SU-DHL-6 (cell line): Measurements from ENCODE around the gene IDH3B.
"Not testable (repeated sequence)": the region's sequence is repeated elsewhere in the genome, so short reads cannot be mapped to it uniquely, and the experiment has no call there.

Experiments
- H2AFZ ChIP-seq: fragments of 200-600 bp; sonication (generic); 2 replicates; pipeline ENCODE4 v1.6.1; 2014; ENCODE audit warnings: low read depth, mild to moderate bottlenecking, moderate library complexity, mixed read lengths, antibody characterized with exemption, low read length; ENCODE audit not compliant: severe bottlenecking
- H3F3A ChIP-seq: fragments of 200-600 bp; shearing (Covaris generic); 2 replicates; pipeline ENCODE4 v1.6.0; 2016; ENCODE audit warnings: antibody characterized with exemption, mild to moderate bottlenecking; ENCODE audit not compliant: insufficient read depth
- H3K27ac ChIP-seq: fragments of 200-600 bp; sonication (generic); 2 replicates; pipeline ENCODE4 v1.5.1; 2016; ENCODE audit warnings: low read depth, mild to moderate bottlenecking, low read length, moderate library complexity, mixed read lengths
- H3K27me3 ChIP-seq: fragments of 200-600 bp; sonication (generic), shearing (Covaris generic); 2 replicates; pipeline ENCODE4 v1.6.0; 2014; ENCODE audit warnings: mild to moderate bottlenecking, low read length
- H3K36me3 ChIP-seq: fragments of 200-600 bp; sonication (generic); 2 replicates; pipeline ENCODE4 v1.6.1; 2014; ENCODE audit warnings: mild to moderate bottlenecking, low read length, mixed read lengths
- H3K4me2 ChIP-seq: fragments of 300-600, 200-600 bp; shearing (Covaris generic), sonication (generic); 2 replicates; pipeline ENCODE4 v1.6.0; 2014; ENCODE audit warnings: low read length, low read depth, mild to moderate bottlenecking; ENCODE audit not compliant: poor library complexity, severe bottlenecking
- H3K4me3 ChIP-seq: fragments of 200-600 bp; sonication (generic); 2 replicates; pipeline ENCODE4 v1.5.1; 2014; ENCODE audit warnings: antibody characterized with exemption, low read length, mild to moderate bottlenecking, mixed read lengths; ENCODE audit not compliant: insufficient read depth, poor library complexity, severe bottlenecking
- H3K79me2 ChIP-seq: fragments of 200-600 bp; sonication (generic); 2 replicates; pipeline ENCODE4 v1.6.1; 2014; ENCODE audit warnings: mild to moderate bottlenecking, low read length, moderate library complexity; ENCODE audit not compliant: insufficient read depth
- H3K9ac ChIP-seq: fragments of 200-600 bp; sonication (generic); 2 replicates; pipeline ENCODE4 v1.7.0; 2014; ENCODE audit warnings: mild to moderate bottlenecking, low read length
- H3K9me2 ChIP-seq: fragments of 200-600 bp; sonication (generic); replicated peaks from 2 replicates; pipeline ENCODE4 v1.6.1; 2014; ENCODE audit warnings: low read length; ENCODE audit not compliant: insufficient read depth
- H3K9me3 ChIP-seq: fragments of 200-600 bp; sonication (generic); 2 replicates; pipeline ENCODE4 v1.6.1; 2014; ENCODE audit warnings: low read length, mixed read lengths; ENCODE audit not compliant: insufficient read depth
- H4K20me1 ChIP-seq: fragments of 200-600 bp; sonication (generic); 2 replicates; pipeline ENCODE4 v1.6.1; 2014; ENCODE audit warnings: low read depth, mild to moderate bottlenecking, antibody characterized with exemption, low read length, moderate library complexity, mixed read lengths
- EZH2phosphoT487 ChIP-seq: fragments of 200-600 bp; sonication (generic), shearing (Covaris generic); conservative IDR thresholded peaks from 2 replicates; pipeline ENCODE4 v1.6.1; 2018; ENCODE audit warnings: mild to moderate bottlenecking, antibody characterized with exemption, low read length, moderate library complexity, mixed read lengths
- TF ChIP-seq, protein P1 (sequence below): fragments of 200-600 bp; sonication (generic); IDR thresholded peaks from one replicate; pipeline ENCODE4 v1.5.1; 2017; ENCODE audit warnings: antibody characterized with exemption, mild to moderate bottlenecking, low read length, moderate library complexity; ENCODE audit not compliant: insufficient read depth, poor library complexity, severe bottlenecking

IDH3B gene

DNA sequence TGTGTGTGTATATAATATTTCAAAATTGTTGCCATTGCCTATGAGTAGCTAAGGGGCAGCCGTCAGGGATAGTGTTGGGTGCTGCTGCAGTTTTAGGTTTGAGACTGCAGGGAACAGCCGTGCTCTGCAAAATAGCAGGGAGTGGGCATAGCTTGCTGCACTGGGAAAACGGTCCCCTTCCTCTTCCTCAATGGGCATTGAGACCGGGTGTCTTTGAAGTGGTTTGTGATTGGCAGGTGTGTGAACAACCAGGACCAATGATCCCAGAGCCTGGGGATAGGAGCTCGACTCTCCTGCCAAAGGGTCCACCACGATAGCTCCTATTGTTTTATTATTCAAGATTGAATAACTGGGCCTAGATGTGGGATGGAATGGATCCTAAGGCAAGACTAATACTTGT lies 23.5 kb upstream of the IDH3B start:
- TF ChIP-seq, protein P1, sequence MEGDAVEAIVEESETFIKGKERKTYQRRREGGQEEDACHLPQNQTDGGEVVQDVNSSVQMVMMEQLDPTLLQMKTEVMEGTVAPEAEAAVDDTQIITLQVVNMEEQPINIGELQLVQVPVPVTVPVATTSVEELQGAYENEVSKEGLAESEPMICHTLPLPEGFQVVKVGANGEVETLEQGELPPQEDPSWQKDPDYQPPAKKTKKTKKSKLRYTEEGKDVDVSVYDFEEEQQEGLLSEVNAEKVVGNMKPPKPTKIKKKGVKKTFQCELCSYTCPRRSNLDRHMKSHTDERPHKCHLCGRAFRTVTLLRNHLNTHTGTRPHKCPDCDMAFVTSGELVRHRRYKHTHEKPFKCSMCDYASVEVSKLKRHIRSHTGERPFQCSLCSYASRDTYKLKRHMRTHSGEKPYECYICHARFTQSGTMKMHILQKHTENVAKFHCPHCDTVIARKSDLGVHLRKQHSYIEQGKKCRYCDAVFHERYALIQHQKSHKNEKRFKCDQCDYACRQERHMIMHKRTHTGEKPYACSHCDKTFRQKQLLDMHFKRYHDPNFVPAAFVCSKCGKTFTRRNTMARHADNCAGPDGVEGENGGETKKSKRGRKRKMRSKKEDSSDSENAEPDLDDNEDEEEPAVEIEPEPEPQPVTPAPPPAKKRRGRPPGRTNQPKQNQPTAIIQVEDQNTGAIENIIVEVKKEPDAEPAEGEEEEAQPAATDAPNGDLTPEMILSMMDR = no peak
- TF ChIP-seq EZH2phosphoT487 = no peak
- H3K9ac ChIP-seq = no peak overlapping the region
- no peaks in the 10 kb centered on the region for H3K36me3 ChIP-seq
- no peaks in the 10 kb centered on the region for H3K79me2 ChIP-seq
- no peaks in the 10 kb centered on the region for H4K20me1 ChIP-seq
- peak overlapping the region; percentile 5 for H2AFZ ChIP-seq
- H3K27me3 ChIP-seq = no peaks in the 10 kb centered on the region
- H3F3A ChIP-seq = no peaks in the 10 kb centered on the region
- H3K9me2 ChIP-seq = no peaks in the 10 kb centered on the region
- no peaks in the 10 kb centered on the region for H3K9me3 ChIP-seq
- H3K4me3 ChIP-seq = no peak overlapping the region
- peak overlapping the region; percentile 12 for H3K4me2 ChIP-seq
- H3K27ac ChIP-seq = no peak overlapping the region

DNA sequence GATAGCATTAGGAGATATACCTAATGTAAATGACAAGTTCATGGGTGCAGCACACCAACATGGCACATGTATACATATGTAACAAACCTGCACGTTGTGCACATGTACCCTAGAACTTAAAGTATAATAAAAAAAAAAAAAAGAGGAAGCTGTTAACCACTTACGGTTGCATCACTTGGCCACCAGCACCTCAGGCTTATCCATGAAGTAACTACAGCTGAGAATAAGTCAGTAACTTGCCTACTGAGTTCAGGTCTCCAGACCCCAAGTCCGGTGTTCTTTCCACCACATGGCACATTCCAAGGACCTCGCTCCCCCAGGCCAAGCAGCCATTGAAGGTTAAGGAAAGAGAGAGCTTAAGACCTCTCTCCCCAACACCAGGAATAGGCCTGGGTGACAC lies 20.8 kb upstream of the IDH3B start:
- not testable (repeated sequence) for H3K9ac ChIP-seq, H3K36me3 ChIP-seq, H3K9me3 ChIP-seq, H3K4me3 ChIP-seq, H3K79me2 ChIP-seq, H3K27me3 ChIP-seq, H3K9me2 ChIP-seq, H3K27ac ChIP-seq, H3K4me2 ChIP-seq, H2AFZ ChIP-seq, H3F3A ChIP-seq, H4K20me1 ChIP-seq

DNA sequence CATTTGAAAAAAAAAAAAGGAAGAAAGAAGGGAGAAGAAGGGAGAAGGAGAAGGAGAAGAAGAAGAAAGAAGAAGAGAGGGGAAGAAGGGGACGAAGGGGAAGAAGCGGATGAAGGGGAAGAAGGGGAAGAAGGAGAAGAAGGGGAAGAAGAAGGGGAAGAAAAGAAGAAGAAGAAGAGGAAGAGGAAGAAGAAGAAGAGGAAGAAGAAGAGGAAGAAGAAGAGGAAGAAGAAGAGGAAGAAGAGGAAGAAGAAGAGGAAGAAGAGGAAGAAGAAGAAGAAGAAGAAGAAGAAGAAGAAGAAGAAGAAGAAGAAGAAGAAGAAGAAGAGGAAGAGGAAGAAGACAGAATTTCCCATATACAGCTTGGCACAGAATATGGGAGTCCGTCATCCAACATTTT lies 18.0 kb upstream of the IDH3B start:
- not testable (repeated sequence) for H3K9me3 ChIP-seq, H4K20me1 ChIP-seq, H3K4me2 ChIP-seq, H3K79me2 ChIP-seq, H3K9me2 ChIP-seq, H3K36me3 ChIP-seq, H2AFZ ChIP-seq, H3K27me3 ChIP-seq, H3K4me3 ChIP-seq, H3K9ac ChIP-seq, H3K27ac ChIP-seq, H3F3A ChIP-seq

DNA sequence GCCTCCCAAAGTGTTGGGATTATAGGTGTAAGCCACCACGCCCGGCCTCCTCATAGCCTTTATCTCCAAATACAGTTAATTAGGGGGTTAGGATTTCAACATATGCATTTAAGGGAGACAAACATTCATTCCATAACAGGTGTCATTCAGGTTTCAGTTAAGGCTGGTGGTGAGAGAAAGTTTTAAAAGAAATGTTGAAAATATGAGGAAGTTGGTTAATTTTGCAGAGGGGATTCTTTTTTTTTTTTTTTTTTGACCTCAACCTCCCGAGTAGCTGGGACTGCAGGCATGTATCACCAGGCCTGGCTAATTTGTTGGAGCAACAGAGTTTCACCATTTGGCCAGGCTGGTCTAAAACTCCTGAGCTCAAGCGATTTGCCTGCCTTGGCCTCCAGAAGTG lies 16.0 kb upstream of the IDH3B start:
- H3K27me3 ChIP-seq = no peaks in the 10 kb centered on the region
- H3F3A ChIP-seq = no peaks in the 10 kb centered on the region
- H3K9me2 ChIP-seq = no peaks in the 10 kb centered on the region
- H3K27ac ChIP-seq = no peak overlapping the region
- no peak overlapping the region for H2AFZ ChIP-seq
- no peaks in the 10 kb centered on the region for H3K36me3 ChIP-seq
- no peaks in the 10 kb centered on the region for H3K79me2 ChIP-seq
- no peaks in the 10 kb centered on the region for H4K20me1 ChIP-seq
- no peak for TF ChIP-seq EZH2phosphoT487
- TF ChIP-seq, protein P1 = no peak
- H3K4me3 ChIP-seq = no peak overlapping the region
- no peak overlapping the region for H3K9ac ChIP-seq
- no peak overlapping the region for H3K4me2 ChIP-seq
- H3K9me3 ChIP-seq = no peaks in the 10 kb centered on the region
